IMR-90 (cell line): ENCODE data around the gene PES1. TPM values are rescaled to one million over a fixed set of nuclear protein-coding genes. Genes with fewer than 3 reads are reported as not detected.

ENCODE experiments used
- polyA plus RNA-seq, 3 experiments: library from polyadenylated mRNA; depleted of rRNA; stranded (reverse); fragments of >200 nt; gene quantifications; 2 replicates each; pipeline ENCODE4 v1.2.3, GENCODE V29; 2012; ENCODE audit warnings: low replicate concordance in 1 of 3
- total RNA-seq: library from RNA; depleted of rRNA; stranded (reverse); fragments of >200 nt; gene quantifications from 2 replicates; pipeline ENCODE4 v1.2.3, GENCODE V29; 2012; rRNA removed

Gene PES1
- total and polyA plus RNA-seq, 2 of the 4 experiments (the other 2 are of a cell fraction): 120 to 142 TPM

Other genes starting within 250 kb of the PES1 start
- 36.9 and 49.7 TPM in 2 replicates for gene SF3A1, start 235.0 kb downstream of the PES1 start, total RNA-seq
- gene SF3A1, start 235.0 kb downstream of the PES1 start, polyA plus RNA-seq (2012; rRNA removed): 67.2 and 68.9 TPM in 2 replicates
- 0.83 and 0.90 TPM in 2 replicates for gene CCDC157, start 234.9 kb downstream of the PES1 start, total RNA-seq
- 2.2 and 2.6 TPM in 2 replicates for gene CCDC157, start 234.9 kb downstream of the PES1 start, polyA plus RNA-seq (2012; rRNA removed)
- gene RNF215, start 204.5 kb downstream of the PES1 start, total RNA-seq: 13.6 and 15.8 TPM in 2 replicates
- 21.4 and 21.9 TPM in 2 replicates for gene RNF215, start 204.5 kb downstream of the PES1 start, polyA plus RNA-seq (2012; rRNA removed)
- 37.8 and 54.8 TPM in 2 replicates for gene SEC14L2, start 194.9 kb downstream of the PES1 start, total RNA-seq
- 24.0 and 38.7 TPM in 2 replicates for gene SEC14L2, start 194.9 kb downstream of the PES1 start, polyA plus RNA-seq (2012; rRNA removed)
- 5.6 and 7.3 TPM in 2 replicates for gene MTFP1, start 166.1 kb downstream of the PES1 start, total RNA-seq
- gene MTFP1, start 166.1 kb downstream of the PES1 start, polyA plus RNA-seq (2012; rRNA removed): 7.7 and 8.1 TPM in 2 replicates
- not detected in 2 replicates for gene SEC14L3, start 119.9 kb downstream of the PES1 start, total RNA-seq
- gene SEC14L3, start 119.9 kb downstream of the PES1 start, polyA plus RNA-seq (2012; rRNA removed): not detected in 2 replicates
- not detected in 2 replicates for gene SEC14L4, start 86.2 kb downstream of the PES1 start, total RNA-seq
- not detected in 2 replicates for gene SEC14L4, start 86.2 kb downstream of the PES1 start, polyA plus RNA-seq (2012; rRNA removed)
- not detected in 2 replicates for gene SEC14L6, start 45.2 kb downstream of the PES1 start, total RNA-seq
- gene SEC14L6, start 45.2 kb downstream of the PES1 start, polyA plus RNA-seq (2012; rRNA removed): 0.09 TPM in 1 of 2 replicates, not detected in the other
- not detected in 2 replicates for gene GAL3ST1, start 17.2 kb downstream of the PES1 start, total RNA-seq
- gene GAL3ST1, start 17.2 kb downstream of the PES1 start, polyA plus RNA-seq (2012; rRNA removed): not detected in 2 replicates
- 0.56 and 1.3 TPM in 2 replicates for gene TCN2, start 15.3 kb upstream of the PES1 start, total RNA-seq
- 3.6 and 4.0 TPM in 2 replicates for gene TCN2, start 15.3 kb upstream of the PES1 start, polyA plus RNA-seq (2012; rRNA removed)
- gene SLC35E4, start 43.9 kb upstream of the PES1 start, total RNA-seq: 6.8 and 6.9 TPM in 2 replicates
- gene SLC35E4, start 43.9 kb upstream of the PES1 start, polyA plus RNA-seq (2012; rRNA removed): 5.7 and 7.8 TPM in 2 replicates
- 12.2 and 14.9 TPM in 2 replicates for gene DUSP18, start 76.0 kb upstream of the PES1 start, total RNA-seq
- 14.3 and 14.9 TPM in 2 replicates for gene DUSP18, start 76.0 kb upstream of the PES1 start, polyA plus RNA-seq (2012; rRNA removed)
- 1.7 and 2.2 TPM in 2 replicates for gene OSBP2, start 103.0 kb upstream of the PES1 start, total RNA-seq
- 1.8 and 2.2 TPM in 2 replicates for gene OSBP2, start 103.0 kb upstream of the PES1 start, polyA plus RNA-seq (2012; rRNA removed)